Body of pancreas (tissue), 4 donors: Measurements from ENCODE around the gene NUBPL. TPM values are rescaled to one million over a fixed set of nuclear protein-coding genes. Genes with fewer than 3 reads are reported as not detected.
"Not testable (repeated sequence)": the region's sequence is repeated elsewhere in the genome, so short reads cannot be mapped to it uniquely, and the experiment has no call there.

ENCODE experiments used
- ATAC-seq: fragments of 150-250 bp; one replicate; pipeline ENCODE4 v1.9.1; 2016
- DNase-seq, 4 donors: peaks; one replicate each; pipeline ENCODE4 v3.0.0-alpha.2; 2019
- H3K27ac ChIP-seq, 4 donors: fragments of 200-600 bp; sonication (generic); 1 replicate in 3 of 4; 2 replicates in 1 of 4; pipeline versions ENCODE4 v1.5.1 to v1.6.1; 2016 to 2019; ENCODE audit warnings: mild to moderate bottlenecking in 1 of 4, mixed read lengths in 1 of 4, moderate library complexity in 1 of 4
- H3K27me3 ChIP-seq, 2 donors: fragments of 200-600 bp; sonication (generic); one replicate each; pipeline ENCODE4 v1.6.0; 2016; ENCODE audit warnings: mild to moderate bottlenecking in 1 of 2
- H3K36me3 ChIP-seq, 2 donors: fragments of 200-600 bp; sonication (generic); replicated peaks in 1 of 2; 2 replicates each; pipeline ENCODE4 v1.5.1; 2016; ENCODE audit warnings: low read depth in 2 of 2; ENCODE audit not compliant: insufficient read depth in 1 of 2
- H3K4me1 ChIP-seq: fragments of 200-600 bp; sonication (generic); one replicate; pipeline ENCODE4 v1.6.0; 2016
- H3K4me3 ChIP-seq, 2 donors: fragments of 200-600 bp; sonication (generic); 1 replicate in 1 of 2; 2 replicates in 1 of 2; pipeline ENCODE4 v1.5.1; 2016 to 2019
- H3K9me3 ChIP-seq, 3 donors: fragments of 200-600 bp; sonication (generic); 1 replicate in 2 of 3; 2 replicates in 1 of 3; pipeline ENCODE4 v1.5.1; 2016
- CTCF ChIP-seq, 7 experiments: fragments of 450-650 bp in 4 of 7; fragments of 200-600 bp in 3 of 7; sonication (generic) in 3 of 7; IDR thresholded peaks; one replicate each; pipeline ENCODE4 v1.5.1; 2016 to 2019; ENCODE audit warnings: antibody characterized with exemption in 7 of 7
- POLR2A ChIP-seq, 3 donors: fragments of 450-650 bp; IDR thresholded peaks; one replicate each; pipeline ENCODE4 v1.6.1; 2016; ENCODE audit warnings: antibody characterized with exemption in 3 of 3, mild to moderate bottlenecking in 2 of 3
- WGBS, 2 donors: methylation state at CpG; one replicate each; pipeline ENCODE4 v1.1.5; 2017; 5-methylcytosine and 5-hydroxymethylcytosine counted together
- intact Hi-C: fragments of 100-400 bp; cut with DNase I; formaldehyde crosslinking; loops from one replicate; pipeline ENCODE4 v1.15.1; 2023
- total RNA-seq, 2 donors: library from RNA; depleted of rRNA; stranded (reverse); fragments of >200 nt; gene quantifications; one replicate each; pipeline ENCODE4 v1.1.0, GENCODE V29; 2016

The NUBPL gene
- total RNA-seq, 2 donors from 2014 or later, result 4.7 to 18.5 TPM

GRCh38 chr14:31858868-31859267, 297.7 kb downstream of the NUBPL start:
- Histone ChIP-seq H3K36me3 (no peaks in the 10 kb centered on the region), H3K4me3 (no peak overlapping the region), H3K4me1 (no peaks in the 10 kb centered on the region), H3K27ac (no peak overlapping the region), H3K9me3 (no peaks in the 10 kb centered on the region), H3K27me3 (no peaks in the 10 kb centered on the region)
- 89 to 100% methylated on average over 1 of the region's 1 CpG for WGBS, 2 donors
- intact Hi-C loops, result no loop called here
- DNase-seq (no peak), ATAC-seq (no peak)
- TF ChIP-seq CTCF (IDR thresholded peaks at IDR 0.05), result no peak
- no peak for TF ChIP-seq POLR2A (IDR thresholded peaks at IDR 0.05)

DNA sequence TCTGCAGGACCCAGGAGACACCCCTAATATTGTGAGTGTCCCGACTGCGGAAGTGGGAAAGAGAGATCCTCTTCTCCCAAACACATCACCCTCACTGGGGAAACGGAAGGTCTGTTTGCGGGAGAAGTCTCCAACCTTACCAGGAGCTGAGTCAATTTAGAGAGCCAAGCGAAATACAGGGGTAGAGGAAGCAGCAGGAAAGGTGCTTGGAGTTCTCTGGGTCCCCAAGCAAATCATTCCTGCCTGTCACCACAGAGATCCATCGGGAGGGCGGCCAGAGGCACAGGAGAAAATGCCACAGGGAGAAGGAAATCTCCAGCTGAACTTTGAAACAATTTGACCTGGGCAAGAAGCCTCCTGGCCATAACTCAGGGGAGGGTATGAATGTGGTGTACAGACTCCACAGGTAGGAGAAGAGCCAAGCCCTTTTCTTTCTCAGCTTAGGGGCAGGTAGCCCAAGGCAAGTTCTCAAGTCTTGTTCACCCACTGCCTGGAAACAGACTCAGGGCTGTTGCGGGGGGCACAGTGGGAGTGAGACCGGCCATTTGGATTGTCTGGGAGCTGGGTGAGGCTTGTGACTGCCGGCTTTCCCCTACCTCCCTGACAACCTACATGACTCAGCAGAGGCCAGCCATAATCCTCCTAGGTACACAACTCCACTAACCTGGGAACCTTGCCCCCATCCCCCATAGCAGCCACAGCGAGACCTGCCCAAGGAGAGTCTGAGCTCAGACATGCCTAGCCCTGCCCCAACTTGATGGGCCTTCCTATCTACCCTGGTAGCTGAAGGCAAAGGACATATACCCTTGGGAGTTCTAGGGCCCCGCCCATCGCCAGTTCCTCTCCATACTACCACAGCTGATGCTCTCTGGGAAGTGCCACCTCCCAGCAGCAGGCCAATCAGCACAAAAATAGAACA, 304.0 kb downstream of the NUBPL start:
- no peak overlapping the region for H3K27ac ChIP-seq
- ATAC-seq (no peak), DNase-seq (no peak)
- H3K36me3 ChIP-seq, result no peaks in the 10 kb centered on the region
- no peak overlapping the region for H3K4me3 ChIP-seq
- intact Hi-C loops, result no loop called here
- peaks cover 0 to 9% (median 0%) of the 10 kb centered on the region in 3 donors for H3K9me3 ChIP-seq
- H3K4me1 ChIP-seq, result no peaks in the 10 kb centered on the region
- no peaks in the 10 kb centered on the region for H3K27me3 ChIP-seq
- 90 to 92% methylated on average over 13 of the region's 13 CpGs for WGBS, 2 donors
- no peak for TF ChIP-seq CTCF (IDR thresholded peaks at IDR 0.05)
- no peak for TF ChIP-seq POLR2A (IDR thresholded peaks at IDR 0.05)

DNA sequence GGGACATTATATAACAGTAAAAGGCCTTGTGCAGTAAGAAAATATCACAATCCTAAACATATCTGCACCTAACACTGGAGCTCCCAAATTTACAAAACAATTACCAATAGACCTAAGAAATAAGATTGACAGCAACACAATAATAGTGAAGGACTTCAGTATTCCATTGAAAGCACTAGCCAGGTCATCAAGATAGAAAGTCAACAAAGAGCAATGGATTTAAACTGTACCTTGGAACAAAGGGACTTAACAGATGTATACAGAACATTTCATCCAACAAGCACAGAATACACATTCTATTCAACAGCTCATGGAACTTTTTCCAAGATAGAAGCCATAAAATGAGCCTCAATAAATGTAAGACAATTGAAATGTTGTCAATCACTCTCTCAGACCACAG, 306.4 kb downstream of the NUBPL start:
- TF ChIP-seq CTCF (IDR thresholded peaks at IDR 0.05), result no peak
- no peak for TF ChIP-seq POLR2A (IDR thresholded peaks at IDR 0.05)
- intact Hi-C loops, result no loop called here
- peaks cover 0 to 9% (median 0%) of the 10 kb centered on the region in 3 donors for H3K9me3 ChIP-seq
- DNase-seq (no peak), ATAC-seq (no peak)
- H3K4me3 ChIP-seq, result no peak overlapping the region
- H3K27me3 ChIP-seq, result no peaks in the 10 kb centered on the region
- H3K4me1 ChIP-seq, result no peaks in the 10 kb centered on the region
- no peak overlapping the region for H3K27ac ChIP-seq
- H3K36me3 ChIP-seq, result no peaks in the 10 kb centered on the region

GRCh38 chr14:31868096-31868495, 306.9 kb downstream of the NUBPL start:
- H3K4me1 ChIP-seq, H3K9me3 ChIP-seq, ATAC-seq, H3K27ac ChIP-seq, intact Hi-C loops, H3K27me3 ChIP-seq, H3K4me3 ChIP-seq, H3K36me3 ChIP-seq, DNase-seq: not testable (repeated sequence)
- 53 to 66% methylated on average over 3 of the region's 3 CpGs for WGBS, 2 donors

- no peak for TF ChIP-seq POLR2A (IDR thresholded peaks at IDR 0.05)
- TF ChIP-seq CTCF (IDR thresholded peaks at IDR 0.05), result no peak
- no peak for DNase-seq
- H3K27ac ChIP-seq, result no peak overlapping the region
- intact Hi-C loops, result no loop called here
- no peaks in the 10 kb centered on the region for H3K27me3 ChIP-seq
- H3K4me3 ChIP-seq, result no peak overlapping the region
- H3K36me3 ChIP-seq, result no peaks in the 10 kb centered on the region
- no peaks in the 10 kb centered on the region for H3K9me3 ChIP-seq
- ATAC-seq, result no peak
- H3K4me1 ChIP-seq, result no peaks in the 10 kb centered on the region
- WGBS, 2 donors, result 68 to 71% methylated on average over 7 of the region's 7 CpGs
These were observed 315.5 kb downstream of the NUBPL start for GRCh38 chr14:31876741-31877140.
